ENCODE results near the gene EIF3C.
"Not testable (repeated sequence)": the region's sequence is repeated elsewhere in the genome, so short reads cannot be mapped to it uniquely, and the experiment has no call there.

Gene EIF3C

GRCh38 chr16:28751487-28751886 lies 40.2 kb downstream of the EIF3C start, which contains the start of gene NPIPB9:
Gene NPIPB9, plus strand, starts transcription at chr16:28751787.
- not testable (repeated sequence) for DNase-seq

- DNase-seq, result not testable (repeated sequence)
These were observed 70.4 kb downstream of the EIF3C start for GRCh38 chr16:28781697-28782096.

GRCh38 chr16:28782357-28782756 lies 71.1 kb downstream of the EIF3C start:
- not testable (repeated sequence) for DNase-seq

Data from KG1 (cell line).